Measurements from ENCODE around the gene JAZF1.

DNA sequence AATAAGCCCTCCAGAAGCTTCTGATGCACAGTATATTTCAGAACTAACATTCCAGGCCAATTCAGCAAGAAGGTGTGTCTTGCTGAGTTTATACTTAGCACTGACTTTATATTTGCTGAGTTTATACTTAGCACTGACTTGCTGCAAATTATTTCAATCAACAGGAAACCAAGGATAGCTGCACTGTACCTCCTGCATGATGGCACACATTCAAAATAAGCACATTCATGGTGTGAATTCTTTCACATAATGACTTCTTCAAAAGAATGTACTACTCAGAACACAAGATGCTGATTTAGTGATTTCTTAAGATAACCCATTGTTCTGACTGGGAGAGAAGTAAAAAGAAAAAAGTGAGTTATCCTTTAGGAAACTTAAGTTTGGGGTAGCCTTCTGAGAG is 52.0 kb downstream of the JAZF1 start:
- TF ChIP-seq SIN3A (IDR thresholded peaks at IDR 0.05; ENCODE audit: low read depth, low read length) (no peak), ZSCAN29 (IDR thresholded peaks at IDR 0.05) (no peak), EZH2 (IDR thresholded peaks at IDR 0.05; ENCODE audit: borderline replicate concordance, control insufficient read depth, low read depth, low read length) (no peak), RBBP5 (conservative IDR thresholded peaks at IDR 0.05) (no peak), TAF1 (IDR thresholded peaks at IDR 0.05; ENCODE audit: borderline replicate concordance, low read depth, low read length) (no peak), STAT3 (IDR thresholded peaks at IDR 0.05; ENCODE audit: low read depth, low read length) (no peak), POLR2A (IDR thresholded peaks at IDR 0.05; ENCODE audit: low read depth, low read length) (no peak), NBN (IDR thresholded peaks at IDR 0.05) (no peak), ZNF217 (IDR thresholded peaks at IDR 0.05) (no peak), TCF7 (IDR thresholded peaks at IDR 0.05; ENCODE audit: borderline replicate concordance) (no peak), GABPA (IDR thresholded peaks at IDR 0.05; ENCODE audit: low read depth) (no peak)
- TF ChIP-seq, protein P1, sequence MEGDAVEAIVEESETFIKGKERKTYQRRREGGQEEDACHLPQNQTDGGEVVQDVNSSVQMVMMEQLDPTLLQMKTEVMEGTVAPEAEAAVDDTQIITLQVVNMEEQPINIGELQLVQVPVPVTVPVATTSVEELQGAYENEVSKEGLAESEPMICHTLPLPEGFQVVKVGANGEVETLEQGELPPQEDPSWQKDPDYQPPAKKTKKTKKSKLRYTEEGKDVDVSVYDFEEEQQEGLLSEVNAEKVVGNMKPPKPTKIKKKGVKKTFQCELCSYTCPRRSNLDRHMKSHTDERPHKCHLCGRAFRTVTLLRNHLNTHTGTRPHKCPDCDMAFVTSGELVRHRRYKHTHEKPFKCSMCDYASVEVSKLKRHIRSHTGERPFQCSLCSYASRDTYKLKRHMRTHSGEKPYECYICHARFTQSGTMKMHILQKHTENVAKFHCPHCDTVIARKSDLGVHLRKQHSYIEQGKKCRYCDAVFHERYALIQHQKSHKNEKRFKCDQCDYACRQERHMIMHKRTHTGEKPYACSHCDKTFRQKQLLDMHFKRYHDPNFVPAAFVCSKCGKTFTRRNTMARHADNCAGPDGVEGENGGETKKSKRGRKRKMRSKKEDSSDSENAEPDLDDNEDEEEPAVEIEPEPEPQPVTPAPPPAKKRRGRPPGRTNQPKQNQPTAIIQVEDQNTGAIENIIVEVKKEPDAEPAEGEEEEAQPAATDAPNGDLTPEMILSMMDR (IDR thresholded peaks at IDR 0.05 in 2 of 3, conservative IDR thresholded peaks at IDR 0.05 in 1 of 3; ENCODE audit: control insufficient read depth in 2 of 3, extremely low read depth in 1 of 3, insufficient read depth in 1 of 3, low read depth in 3 of 3, low read length in 3 of 3) = no peak
- TF ChIP-seq, protein P2, sequence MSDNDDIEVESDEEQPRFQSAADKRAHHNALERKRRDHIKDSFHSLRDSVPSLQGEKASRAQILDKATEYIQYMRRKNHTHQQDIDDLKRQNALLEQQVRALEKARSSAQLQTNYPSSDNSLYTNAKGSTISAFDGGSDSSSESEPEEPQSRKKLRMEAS (IDR thresholded peaks at IDR 0.05; ENCODE audit: low read depth, low read length) = no peak
